NCI-H345 (cell line): ENCODE data around the gene IMPG2.

Experiments used
- DNase-seq: peaks from one replicate; lab custom pipeline; 2025; lab: John Stamatoyannopoulos, UW

Gene IMPG2

DNA sequence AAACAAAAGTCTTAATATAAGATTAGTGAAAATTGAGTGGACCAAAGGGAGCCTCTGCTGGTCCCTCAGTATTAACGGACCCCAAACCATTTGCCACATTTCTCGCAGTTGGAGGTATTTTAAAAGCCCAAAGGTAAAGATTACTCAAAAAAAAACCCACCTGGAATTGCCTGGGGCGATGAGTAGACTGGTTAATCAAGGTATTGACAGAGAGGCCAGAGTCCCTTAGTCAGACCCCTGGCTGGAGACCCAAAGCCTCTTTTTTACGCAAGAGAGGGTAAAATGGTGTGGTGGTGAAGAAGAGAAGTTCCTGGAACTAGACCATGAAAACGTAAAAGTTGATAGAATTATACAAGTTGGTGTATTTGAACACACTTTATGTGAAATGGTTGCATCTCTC, 137.2 kb downstream of the IMPG2 start:
- DNase-seq: no peak

GRCh38 chr3:101182734-101183133, 137.6 kb downstream of the IMPG2 start:
- no peak for DNase-seq

DNA sequence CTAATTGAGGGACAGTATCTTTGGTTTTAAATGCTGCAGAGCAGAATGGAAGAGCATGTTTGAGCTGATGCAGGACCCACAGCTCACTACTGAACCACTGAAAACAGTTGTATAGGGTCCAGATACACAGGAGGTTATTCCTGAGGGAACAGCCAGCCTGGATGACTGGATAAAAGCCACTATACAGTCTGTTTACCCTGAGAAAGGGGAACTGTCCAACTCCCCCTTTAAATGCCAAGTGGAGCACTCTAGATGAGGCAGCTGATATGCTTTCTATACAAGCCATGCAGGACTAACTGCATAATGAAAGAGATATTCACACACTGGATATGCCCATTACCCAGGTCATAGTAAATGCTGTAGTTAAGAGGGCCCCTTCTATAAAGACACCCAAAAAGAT, 138.6 kb downstream of the IMPG2 start:
- DNase-seq: no peak

- no peak for DNase-seq
These were observed 140.7 kb downstream of the IMPG2 start for GRCh38 chr3:101179637-101180036.

DNA sequence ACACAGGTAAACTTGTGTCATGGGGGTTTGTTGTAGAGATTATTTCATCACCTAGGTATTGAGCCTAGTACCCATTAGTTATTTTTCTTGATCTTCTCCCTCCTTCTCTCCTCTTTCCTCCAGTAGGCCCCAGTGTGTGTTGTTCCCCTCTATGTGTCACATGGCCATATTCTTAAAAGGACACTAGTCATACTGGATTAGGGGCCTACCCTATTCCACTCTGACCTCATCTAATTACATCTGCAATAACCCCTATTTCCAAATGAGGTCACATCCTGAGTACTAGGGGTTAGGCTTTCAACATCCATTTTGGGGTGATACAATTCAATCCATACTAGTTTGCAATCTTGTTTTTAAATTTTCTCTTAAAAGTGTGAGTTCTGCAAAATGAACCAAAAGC, 142.8 kb downstream of the IMPG2 start:
- no peak for DNase-seq
